ENCODE measurements around the gene CCL2. TPM values are rescaled to one million over a fixed set of nuclear protein-coding genes. Genes with fewer than 3 reads are reported as not detected.

Gene CCL2
- total RNA-seq, 1 donor from 2014 or later = 34.1 TPM

DNA sequence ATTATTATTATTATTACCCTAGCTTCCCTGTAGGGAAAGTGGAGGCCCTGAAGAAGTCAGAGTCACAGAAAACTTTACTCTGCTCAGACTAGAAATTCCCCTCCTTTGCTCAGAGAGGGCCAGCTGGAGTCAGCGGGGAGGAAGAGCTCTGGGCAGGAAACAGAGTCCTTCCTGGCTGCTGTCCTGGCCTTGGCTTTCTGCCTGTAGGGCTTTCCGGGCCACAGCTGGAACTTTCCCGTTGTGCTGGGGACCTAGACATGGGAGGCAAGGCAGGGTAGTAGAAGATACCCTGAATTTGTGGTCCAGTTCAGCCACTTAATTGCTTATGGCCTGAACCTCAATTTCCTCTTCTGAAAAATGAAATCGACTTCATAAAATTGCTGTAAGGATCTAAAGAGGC is 14.0 kb upstream of the CCL2 start:
- DNase-seq (no peak), ATAC-seq (peak; percentile 27 to 60)
- Histone ChIP-seq H3K36me3 (no peaks in the 10 kb centered on the region), H3K9me3 (no peaks in the 10 kb centered on the region), H3K27ac (peak overlapping the region; percentile 43), H3K4me1 (peaks cover 92% of the 10 kb centered on the region), H3K27me3 (ENCODE audit: low read depth) (no peaks in the 10 kb centered on the region), H3K4me3 (no peak overlapping the region)
- intact Hi-C loops (cut with DNase I) = no loop called here
- TF ChIP-seq, protein P1, sequence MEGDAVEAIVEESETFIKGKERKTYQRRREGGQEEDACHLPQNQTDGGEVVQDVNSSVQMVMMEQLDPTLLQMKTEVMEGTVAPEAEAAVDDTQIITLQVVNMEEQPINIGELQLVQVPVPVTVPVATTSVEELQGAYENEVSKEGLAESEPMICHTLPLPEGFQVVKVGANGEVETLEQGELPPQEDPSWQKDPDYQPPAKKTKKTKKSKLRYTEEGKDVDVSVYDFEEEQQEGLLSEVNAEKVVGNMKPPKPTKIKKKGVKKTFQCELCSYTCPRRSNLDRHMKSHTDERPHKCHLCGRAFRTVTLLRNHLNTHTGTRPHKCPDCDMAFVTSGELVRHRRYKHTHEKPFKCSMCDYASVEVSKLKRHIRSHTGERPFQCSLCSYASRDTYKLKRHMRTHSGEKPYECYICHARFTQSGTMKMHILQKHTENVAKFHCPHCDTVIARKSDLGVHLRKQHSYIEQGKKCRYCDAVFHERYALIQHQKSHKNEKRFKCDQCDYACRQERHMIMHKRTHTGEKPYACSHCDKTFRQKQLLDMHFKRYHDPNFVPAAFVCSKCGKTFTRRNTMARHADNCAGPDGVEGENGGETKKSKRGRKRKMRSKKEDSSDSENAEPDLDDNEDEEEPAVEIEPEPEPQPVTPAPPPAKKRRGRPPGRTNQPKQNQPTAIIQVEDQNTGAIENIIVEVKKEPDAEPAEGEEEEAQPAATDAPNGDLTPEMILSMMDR (IDR thresholded peaks at IDR 0.05) = no peak

DNA sequence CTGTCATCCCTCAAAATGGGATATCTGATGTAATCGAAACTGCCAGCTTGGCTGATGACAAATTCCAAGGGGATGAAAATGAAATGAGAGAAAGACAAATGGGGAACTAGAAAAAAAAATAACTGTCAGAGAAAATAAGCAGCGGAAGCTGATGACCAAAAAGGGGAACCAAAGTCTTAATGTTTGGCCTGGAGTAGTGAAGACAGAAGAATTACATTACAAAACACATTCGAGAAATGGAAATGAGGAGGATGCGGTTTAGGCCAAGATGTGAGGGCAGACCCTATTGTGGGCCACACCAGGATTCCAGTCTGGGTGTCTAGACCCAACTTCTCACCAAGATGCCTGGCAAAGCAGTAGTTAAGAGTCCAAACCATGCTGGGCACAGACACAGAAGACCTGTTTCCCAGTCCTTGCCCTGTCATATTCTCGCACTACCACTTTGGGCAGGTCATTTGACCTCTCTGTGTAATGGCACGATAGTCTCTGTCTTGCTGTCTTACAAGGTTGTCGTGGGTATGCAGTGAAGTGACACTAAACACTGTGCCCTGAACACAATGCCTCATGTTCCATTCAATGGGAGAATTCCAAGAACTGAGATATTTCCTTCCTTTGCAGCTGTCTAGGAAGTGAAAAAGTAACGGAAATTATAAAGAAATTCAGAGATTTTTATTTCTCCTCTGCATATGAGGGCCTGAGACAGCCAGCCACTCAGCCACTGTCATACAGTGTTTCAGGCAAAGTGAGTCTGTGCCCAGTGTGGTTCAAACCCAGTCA is 12.3 kb upstream of the CCL2 start:
- TF ChIP-seq, protein P1 (IDR thresholded peaks at IDR 0.05) = no peak
- peak; percentile 54 to 72 for ATAC-seq
- Histone ChIP-seq H3K9me3 (no peaks in the 10 kb centered on the region), H3K27ac (peak overlapping the region; percentile 43), H3K36me3 (no peaks in the 10 kb centered on the region), H3K27me3 (ENCODE audit: low read depth) (no peaks in the 10 kb centered on the region), H3K4me1 (peaks cover 95% of the 10 kb centered on the region), H3K4me3 (no peak overlapping the region)
- intact Hi-C loops (cut with DNase I) = no loop called here
- no peak for DNase-seq

GRCh38 chr17:34243364-34244320 is 11.4 kb upstream of the CCL2 start:
- Histone ChIP-seq H3K36me3 (no peaks in the 10 kb centered on the region), H3K27ac (peak overlapping the region; percentile 33), H3K9me3 (no peaks in the 10 kb centered on the region), H3K27me3 (ENCODE audit: low read depth) (no peaks in the 10 kb centered on the region), H3K4me1 (peaks cover 93% of the 10 kb centered on the region), H3K4me3 (no peak overlapping the region)
- DNase-seq (no peak), ATAC-seq (no peak)
- intact Hi-C loops (cut with DNase I) = no loop called here
- TF ChIP-seq, protein P1 (IDR thresholded peaks at IDR 0.05) = no peak

GRCh38 chr17:34245351-34245905 is 9.7 kb upstream of the CCL2 start:
- ATAC-seq (no peak), DNase-seq (no peak)
- TF ChIP-seq, protein P1 (IDR thresholded peaks at IDR 0.05) = no peak
- intact Hi-C loops (cut with DNase I) = no loop called here
- Histone ChIP-seq H3K4me1 (peaks cover 96% of the 10 kb centered on the region), H3K9me3 (no peaks in the 10 kb centered on the region), H3K36me3 (no peaks in the 10 kb centered on the region), H3K27ac (peak overlapping the region; percentile 9), H3K27me3 (ENCODE audit: low read depth) (no peaks in the 10 kb centered on the region), H3K4me3 (no peak overlapping the region)

- ATAC-seq = peak; percentile 45 to 68
- Histone ChIP-seq H3K27me3 (ENCODE audit: low read depth) (no peaks in the 10 kb centered on the region), H3K27ac (no peak overlapping the region), H3K4me1 (peaks cover 96% of the 10 kb centered on the region), H3K4me3 (no peak overlapping the region), H3K9me3 (no peaks in the 10 kb centered on the region), H3K36me3 (no peaks in the 10 kb centered on the region)
- TF ChIP-seq, protein P1 (IDR thresholded peaks at IDR 0.05) = no peak
- DNase-seq = no peak
- intact Hi-C loops (cut with DNase I) = no loop called here
These were observed 8.6 kb upstream of the CCL2 start for GRCh38 chr17:34246446-34246845.
